ENCODE data around the gene ERLEC1. TPM values are rescaled to one million over a fixed set of nuclear protein-coding genes. Genes with fewer than 3 reads are reported as not detected.

The ERLEC1 gene
- total RNA-seq, 1 donor from 2014 or later: 34.9 TPM

DNA sequence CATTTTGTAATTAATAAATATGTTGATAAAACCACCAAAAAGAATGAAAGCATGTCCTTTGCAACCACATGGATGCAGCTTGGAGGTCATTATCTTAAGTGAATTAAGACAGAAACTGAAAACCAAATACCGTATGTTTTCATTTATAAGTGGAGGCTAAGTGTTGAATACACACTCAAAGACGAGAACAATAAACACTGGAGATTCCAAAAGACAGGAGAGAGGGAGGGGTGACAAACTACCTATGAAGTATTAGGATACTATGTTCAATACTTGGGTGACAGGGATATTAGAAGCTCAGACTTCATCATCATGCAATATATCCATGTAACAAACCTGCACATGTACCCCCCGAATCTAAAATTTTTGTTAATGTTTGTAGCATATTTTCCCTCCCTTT is 7.0 kb downstream of the ERLEC1 start:
- Mint-ChIP-seq H3K27me3 (ENCODE audit: low read depth) (no peaks in the 10 kb centered on the region), H3K36me3 (peaks cover 8% of the 10 kb centered on the region), H3K27ac (no peak overlapping the region), H3K4me1 (no peaks in the 10 kb centered on the region), H3K9me3 (no peaks in the 10 kb centered on the region), H3K4me3 (no peak overlapping the region)
- TF ChIP-seq, protein P1, sequence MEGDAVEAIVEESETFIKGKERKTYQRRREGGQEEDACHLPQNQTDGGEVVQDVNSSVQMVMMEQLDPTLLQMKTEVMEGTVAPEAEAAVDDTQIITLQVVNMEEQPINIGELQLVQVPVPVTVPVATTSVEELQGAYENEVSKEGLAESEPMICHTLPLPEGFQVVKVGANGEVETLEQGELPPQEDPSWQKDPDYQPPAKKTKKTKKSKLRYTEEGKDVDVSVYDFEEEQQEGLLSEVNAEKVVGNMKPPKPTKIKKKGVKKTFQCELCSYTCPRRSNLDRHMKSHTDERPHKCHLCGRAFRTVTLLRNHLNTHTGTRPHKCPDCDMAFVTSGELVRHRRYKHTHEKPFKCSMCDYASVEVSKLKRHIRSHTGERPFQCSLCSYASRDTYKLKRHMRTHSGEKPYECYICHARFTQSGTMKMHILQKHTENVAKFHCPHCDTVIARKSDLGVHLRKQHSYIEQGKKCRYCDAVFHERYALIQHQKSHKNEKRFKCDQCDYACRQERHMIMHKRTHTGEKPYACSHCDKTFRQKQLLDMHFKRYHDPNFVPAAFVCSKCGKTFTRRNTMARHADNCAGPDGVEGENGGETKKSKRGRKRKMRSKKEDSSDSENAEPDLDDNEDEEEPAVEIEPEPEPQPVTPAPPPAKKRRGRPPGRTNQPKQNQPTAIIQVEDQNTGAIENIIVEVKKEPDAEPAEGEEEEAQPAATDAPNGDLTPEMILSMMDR (IDR thresholded peaks at IDR 0.05; ENCODE audit: unreplicated experiment): no peak
- DNase-seq (ENCODE audit: low spot score in 2 of 2, unreplicated experiment in 2 of 2): no peak

DNA sequence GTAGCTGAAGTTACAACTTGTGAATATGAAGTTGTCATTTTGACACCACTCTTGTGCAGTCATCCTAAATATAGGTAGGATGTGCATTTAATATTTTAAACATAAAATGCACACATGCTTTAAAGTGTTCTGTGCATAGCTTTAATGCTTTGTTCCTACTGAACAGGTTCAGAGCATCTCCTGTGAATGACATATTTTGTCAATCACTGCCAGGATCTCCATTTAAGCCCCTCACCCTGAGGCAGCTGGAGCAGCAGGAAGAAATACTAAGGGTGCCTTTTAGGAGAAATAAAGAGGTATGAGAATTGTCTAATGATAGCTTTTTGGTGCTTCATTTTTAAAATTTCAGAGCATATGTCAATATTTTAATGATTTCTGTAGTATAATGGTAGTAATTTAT is 14.7 kb downstream of the ERLEC1 start:
- Mint-ChIP-seq H3K27me3 (ENCODE audit: low read depth) (no peaks in the 10 kb centered on the region), H3K4me1 (peaks cover 5% of the 10 kb centered on the region), H3K36me3 (peaks cover 23% of the 10 kb centered on the region), H3K9me3 (no peaks in the 10 kb centered on the region), H3K27ac (no peak overlapping the region), H3K4me3 (no peak overlapping the region)
- DNase-seq (ENCODE audit: low spot score in 2 of 2, unreplicated experiment in 2 of 2): no peak
- TF ChIP-seq, protein P1 (IDR thresholded peaks at IDR 0.05; ENCODE audit: unreplicated experiment): no peak

DNA sequence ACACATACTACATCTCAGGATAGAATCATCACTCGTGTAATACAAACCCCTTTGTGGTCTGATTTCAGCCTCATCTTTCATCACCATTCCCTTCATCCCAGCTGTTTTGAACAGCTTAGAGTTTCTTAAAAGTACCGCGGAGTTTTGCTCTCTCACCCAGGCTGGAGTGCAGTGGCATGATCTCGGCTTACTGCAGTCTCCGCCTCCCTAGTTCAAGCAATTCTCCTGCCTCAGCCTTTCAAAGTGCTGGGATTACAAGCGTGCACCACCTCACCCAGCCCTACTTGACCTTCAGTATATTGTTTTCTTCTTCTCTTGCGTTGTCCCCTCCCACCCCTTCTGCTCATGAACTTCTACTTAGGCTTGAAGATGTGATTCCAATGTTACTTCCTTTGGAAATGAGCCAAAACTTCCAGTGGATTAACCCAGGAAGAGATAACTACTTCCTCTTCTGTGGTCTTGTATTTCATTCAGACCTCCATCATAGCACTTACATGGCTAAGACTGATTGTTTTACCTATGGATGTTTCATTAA is 15.8 kb downstream of the ERLEC1 start:
- Mint-ChIP-seq H3K27ac (no peak overlapping the region), H3K27me3 (ENCODE audit: low read depth) (no peaks in the 10 kb centered on the region), H3K36me3 (peaks cover 23% of the 10 kb centered on the region), H3K4me3 (no peak overlapping the region), H3K9me3 (no peaks in the 10 kb centered on the region), H3K4me1 (peaks cover 5% of the 10 kb centered on the region)
- DNase-seq (ENCODE audit: low spot score in 2 of 2, unreplicated experiment in 2 of 2): no peak
- TF ChIP-seq, protein P1 (IDR thresholded peaks at IDR 0.05; ENCODE audit: unreplicated experiment): no peak

DNA sequence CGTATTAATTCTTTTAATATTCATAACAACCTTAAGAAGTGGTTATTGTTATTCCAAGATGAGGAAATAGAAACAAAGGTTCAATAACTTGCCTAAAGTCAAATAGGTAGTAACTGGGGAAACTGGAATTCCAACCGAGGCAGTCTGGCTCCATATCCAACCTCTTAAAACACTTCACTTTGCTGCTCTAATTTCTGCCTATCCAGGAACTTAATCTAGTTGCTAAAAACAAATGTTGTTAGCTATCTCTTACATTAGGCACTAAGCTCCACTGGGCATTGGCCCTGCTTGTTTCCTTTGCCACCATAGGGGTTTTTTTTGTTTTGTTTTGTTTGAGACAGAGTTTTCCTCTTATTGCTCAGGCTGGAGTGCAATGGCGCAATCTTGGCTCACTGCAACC is 24.8 kb downstream of the ERLEC1 start:
- Mint-ChIP-seq H3K9me3 (no peaks in the 10 kb centered on the region), H3K4me3 (no peak overlapping the region), H3K27ac (no peak overlapping the region), H3K36me3 (peaks cover 36% of the 10 kb centered on the region), H3K27me3 (ENCODE audit: low read depth) (no peaks in the 10 kb centered on the region), H3K4me1 (no peaks in the 10 kb centered on the region)
- TF ChIP-seq, protein P1 (IDR thresholded peaks at IDR 0.05; ENCODE audit: unreplicated experiment): no peak
- DNase-seq (ENCODE audit: low spot score in 2 of 2, unreplicated experiment in 2 of 2): no peak

DNA sequence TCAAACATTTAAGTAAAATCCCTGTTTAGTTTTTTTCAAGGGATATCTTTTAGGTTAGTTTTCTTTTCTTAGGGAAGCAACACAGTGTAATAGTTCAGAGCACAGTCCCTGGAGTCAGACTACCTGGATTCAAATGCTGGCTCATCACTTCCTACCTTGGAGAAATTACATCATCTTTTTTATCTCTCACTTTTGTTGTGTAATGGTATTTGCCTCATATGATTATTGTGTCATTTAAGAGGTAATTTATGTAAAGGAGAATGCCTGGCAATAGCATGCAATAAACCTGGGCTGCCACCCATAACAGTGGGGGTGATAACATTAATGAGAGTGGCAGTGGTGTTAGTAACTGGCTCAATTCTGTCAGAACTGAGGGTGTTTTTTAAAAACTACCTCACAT is 26.3 kb downstream of the ERLEC1 start:
- Mint-ChIP-seq H3K36me3 (peaks cover 39% of the 10 kb centered on the region), H3K27me3 (ENCODE audit: low read depth) (no peaks in the 10 kb centered on the region), H3K9me3 (no peaks in the 10 kb centered on the region), H3K4me3 (no peak overlapping the region), H3K4me1 (no peaks in the 10 kb centered on the region), H3K27ac (no peak overlapping the region)
- DNase-seq (ENCODE audit: low spot score in 2 of 2, unreplicated experiment in 2 of 2): no peak
- TF ChIP-seq, protein P1 (IDR thresholded peaks at IDR 0.05; ENCODE audit: unreplicated experiment): no peak
